DMS79 treated with DMSO at 0.1 percent for 48 hours (cell line): ENCODE results near the gene SLC43A2.
"Not testable (repeated sequence)": the region's sequence is repeated elsewhere in the genome, so short reads cannot be mapped to it uniquely, and the experiment has no call there.

Experiments used
- DNase-seq: peaks from one replicate; lab custom pipeline; 2025; lab: John Stamatoyannopoulos, UW

The SLC43A2 gene

GRCh38 chr17:1627982-1628855 is at the start of gene SLC43A2:
Gene SLC43A2 (minus strand): TSS chr17:1628834. CDS start chr17:1627874, 960 bp downstream.
- DNase-seq, result peak; percentile 43

- no peak for DNase-seq
These were observed 47.8 kb upstream of the SLC43A2 start for GRCh38 chr17:1676401-1676800.

- no peak for DNase-seq
These were observed 44.6 kb upstream of the SLC43A2 start for GRCh38 chr17:1673041-1673785.

- DNase-seq, result not testable (repeated sequence)
These were observed 35.3 kb upstream of the SLC43A2 start for GRCh38 chr17:1663934-1664333.

- DNase-seq, result no peak
These were observed 32.4 kb upstream of the SLC43A2 start for GRCh38 chr17:1661045-1661444.

- DNase-seq, result no peak
These were observed 29.5 kb upstream of the SLC43A2 start for GRCh38 chr17:1658100-1658499.

- DNase-seq, result no peak
These were observed 25.1 kb upstream of the SLC43A2 start for GRCh38 chr17:1653735-1654134.

GRCh38 chr17:1652794-1653193 is 24.2 kb upstream of the SLC43A2 start:
- DNase-seq, result not testable (repeated sequence)

- no peak for DNase-seq
These were observed 22.9 kb upstream of the SLC43A2 start for GRCh38 chr17:1651559-1651844.

- no peak for DNase-seq
These were observed 22.3 kb upstream of the SLC43A2 start for GRCh38 chr17:1650731-1651558.

- no peak for DNase-seq
These were observed 21.3 kb upstream of the SLC43A2 start, which contains the start of gene RILP for GRCh38 chr17:1649844-1650501. Gene RILP (minus strand): TSS chr17:1649866. CDS start chr17:1649804, 62 bp downstream.

- no peak for DNase-seq
These were observed 20.6 kb upstream of the SLC43A2 start for GRCh38 chr17:1648963-1649843.

GRCh38 chr17:1648173-1648962 is 19.7 kb upstream of the SLC43A2 start:
- DNase-seq, result no peak

- DNase-seq, result no peak
These were observed 19.2 kb upstream of the SLC43A2 start for GRCh38 chr17:1647802-1648171.

GRCh38 chr17:1646199-1646875 is 17.7 kb upstream of the SLC43A2 start:
- no peak for DNase-seq

- DNase-seq, result no peak
These were observed 16.9 kb upstream of the SLC43A2 start, which contains the start of gene SCARF1 for GRCh38 chr17:1645207-1646171. Gene SCARF1 (minus strand): TSS chr17:1645732. CDS start chr17:1645697, 35 bp downstream.

- no peak for DNase-seq
These were observed 16.0 kb upstream of the SLC43A2 start for GRCh38 chr17:1644493-1645206.
